ENCODE measurements around the gene DTNA.

DTNA gene

DNA sequence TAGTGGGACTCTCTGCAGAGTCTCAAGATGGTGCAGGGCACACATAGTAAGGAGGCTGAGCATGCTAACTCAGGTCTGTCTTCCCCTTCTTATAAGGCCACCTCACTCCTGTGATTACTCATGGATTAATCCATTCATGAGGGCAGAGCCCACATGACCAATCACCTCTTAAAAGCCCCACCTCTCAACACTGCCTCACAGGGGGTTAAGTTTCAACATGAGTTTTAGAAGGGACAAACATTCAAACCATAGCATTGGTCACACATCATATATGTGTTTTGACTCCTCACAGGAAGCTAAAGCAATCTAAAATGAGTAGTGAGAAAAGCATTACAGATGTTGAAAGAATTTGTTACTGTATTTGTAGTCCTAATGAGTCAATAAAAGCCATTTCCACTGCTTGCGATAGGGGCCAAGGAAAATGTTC is 57.5 kb downstream of the DTNA start:
- FAIRE-seq (no peak), DNase-seq (ENCODE audit: low spot score) (no peak)

DNA sequence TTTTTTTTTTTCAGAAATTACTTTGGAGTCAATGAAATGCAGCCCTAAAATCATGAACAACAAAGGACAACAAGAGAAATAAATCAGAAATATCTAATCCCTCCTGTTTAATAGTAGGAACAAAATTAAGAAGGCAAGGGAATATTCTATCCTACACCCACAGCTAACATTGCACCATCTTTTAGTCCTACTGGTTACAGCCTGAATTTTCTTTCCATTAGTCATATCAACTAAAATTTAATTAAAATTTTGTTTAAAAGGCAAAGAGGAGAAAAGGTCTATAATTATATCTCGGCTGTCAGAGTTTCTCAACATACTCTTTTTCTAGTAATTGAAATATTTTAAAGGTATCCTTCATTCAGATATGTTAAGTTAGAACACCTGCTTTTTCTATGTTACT is 61.9 kb downstream of the DTNA start:
- FAIRE-seq: no peak
- no peak for DNase-seq (ENCODE audit: low spot score)

DNA sequence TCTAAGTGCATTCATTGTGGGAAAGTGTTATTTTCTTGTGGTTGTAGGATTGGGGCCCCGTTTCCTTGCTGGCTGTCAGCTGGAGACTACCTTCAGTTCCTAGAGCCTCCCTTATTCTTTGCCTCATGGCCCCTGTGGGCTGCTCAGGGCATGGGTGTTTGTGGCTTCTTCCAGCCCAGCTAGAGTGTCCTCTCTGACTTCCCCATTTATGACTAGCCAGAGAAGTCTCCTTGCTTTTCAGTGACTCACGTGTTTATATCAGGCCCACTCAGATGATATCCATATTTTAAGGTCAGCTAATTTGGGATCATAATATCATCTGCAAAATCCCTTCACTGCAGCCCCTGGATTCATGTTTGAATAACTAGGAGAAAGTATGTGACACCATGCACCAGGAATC is 62.8 kb downstream of the DTNA start:
- no peak for FAIRE-seq

DNA sequence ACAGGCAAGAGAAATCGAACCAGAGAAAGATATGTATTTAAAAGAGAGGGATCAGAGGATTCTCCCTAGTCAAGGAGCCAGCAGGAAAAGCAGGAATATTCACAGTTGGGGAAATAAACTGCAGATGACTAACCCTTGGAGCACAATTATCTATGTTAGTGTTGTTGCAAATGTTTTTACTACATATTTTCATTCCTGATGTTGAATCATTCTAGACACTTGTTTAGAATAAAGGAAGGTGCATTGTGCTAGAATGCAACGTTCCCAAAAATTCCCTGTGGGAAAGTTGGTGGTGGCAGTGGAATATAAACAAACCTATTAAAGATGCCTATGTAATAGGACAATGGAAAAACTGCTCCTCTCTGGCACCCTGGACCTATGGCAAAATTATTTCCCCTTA is 63.3 kb downstream of the DTNA start:
- DNase-seq (ENCODE audit: low spot score) (no peak), FAIRE-seq (no peak)

More for the DNA sequence above, 62.8 kb downstream of the DTNA start:
- DNase-seq (ENCODE audit: low spot score): no peak

DNA sequence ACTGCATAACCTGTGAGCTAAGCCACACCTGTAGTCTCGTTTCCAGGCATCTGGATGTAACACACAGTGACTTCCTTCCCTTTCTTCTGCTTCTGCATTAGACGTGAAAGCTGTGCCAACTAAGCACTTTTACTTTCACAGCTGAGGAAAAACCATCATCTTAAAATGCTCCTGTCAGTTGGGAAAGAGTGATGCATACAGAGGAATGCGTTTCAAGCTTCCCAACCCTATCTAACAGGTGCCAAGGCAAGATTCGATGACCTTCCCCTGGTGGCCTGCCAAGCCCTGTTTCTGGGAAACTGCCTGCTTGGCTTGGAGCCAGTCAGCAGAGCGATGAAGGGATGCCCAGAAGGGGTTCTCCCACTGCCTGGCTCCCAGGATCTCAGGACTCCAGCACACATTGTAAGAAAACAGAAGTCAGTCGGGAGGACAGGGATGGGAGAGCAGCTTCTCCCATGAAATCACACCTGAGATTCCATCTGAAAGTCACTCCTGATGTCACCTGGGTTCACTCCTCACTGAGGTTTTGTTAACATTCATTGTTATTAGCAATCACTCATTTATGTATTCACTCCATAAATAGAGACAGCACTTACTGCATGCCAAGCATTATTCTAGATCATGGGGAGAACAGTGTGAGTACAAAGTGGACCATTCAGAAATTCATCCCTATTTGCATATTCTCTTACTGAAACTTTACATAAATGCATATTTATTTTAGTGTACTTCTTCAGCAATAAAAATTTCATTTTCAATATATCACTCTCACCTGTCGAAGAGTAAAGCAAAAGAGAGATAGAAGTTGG is 64.1 kb downstream of the DTNA start:
- DNase-seq (ENCODE audit: low spot score): peak; percentile 38
- no peak for FAIRE-seq

DNA sequence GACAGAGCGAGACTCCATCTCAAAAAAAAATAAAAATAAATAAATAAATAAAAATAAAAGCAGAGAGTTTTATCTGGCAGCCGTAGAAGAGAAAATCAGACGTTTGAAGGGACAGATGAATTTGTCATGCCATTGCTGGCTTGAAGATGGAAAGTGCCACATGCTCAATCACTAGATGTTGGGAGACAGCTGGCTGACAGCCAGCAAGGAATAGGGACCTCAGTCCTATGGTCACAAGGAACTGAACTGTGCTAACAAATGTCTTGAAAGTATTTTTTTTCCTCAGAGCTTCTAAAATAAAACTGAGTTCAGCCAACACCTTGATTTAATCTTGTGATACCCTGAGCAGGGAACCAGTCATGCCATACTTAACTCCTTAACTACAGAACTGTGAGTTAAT is 65.4 kb downstream of the DTNA start:
- no peak for FAIRE-seq
- DNase-seq (ENCODE audit: low spot score): no peak

DNA sequence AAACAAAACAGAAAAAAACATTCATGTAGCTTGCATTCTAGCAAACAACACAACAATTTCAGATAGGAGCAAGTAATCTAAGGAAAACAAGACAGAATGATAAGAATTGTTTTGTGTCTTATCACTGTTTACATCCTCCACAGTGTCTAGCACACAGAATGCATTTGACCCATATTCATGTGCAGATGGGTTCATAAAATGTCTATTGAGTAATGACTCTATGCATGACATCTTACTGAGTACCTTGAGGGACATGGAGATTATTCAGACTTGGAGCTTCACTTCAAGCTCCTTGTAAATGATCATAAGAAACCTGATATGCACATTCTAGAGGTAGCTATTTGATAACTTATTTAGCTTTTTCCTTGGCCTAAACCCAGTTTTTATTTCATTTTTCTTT is 69.0 kb downstream of the DTNA start:
- FAIRE-seq (no peak), DNase-seq (ENCODE audit: low spot score) (no peak)

DNA sequence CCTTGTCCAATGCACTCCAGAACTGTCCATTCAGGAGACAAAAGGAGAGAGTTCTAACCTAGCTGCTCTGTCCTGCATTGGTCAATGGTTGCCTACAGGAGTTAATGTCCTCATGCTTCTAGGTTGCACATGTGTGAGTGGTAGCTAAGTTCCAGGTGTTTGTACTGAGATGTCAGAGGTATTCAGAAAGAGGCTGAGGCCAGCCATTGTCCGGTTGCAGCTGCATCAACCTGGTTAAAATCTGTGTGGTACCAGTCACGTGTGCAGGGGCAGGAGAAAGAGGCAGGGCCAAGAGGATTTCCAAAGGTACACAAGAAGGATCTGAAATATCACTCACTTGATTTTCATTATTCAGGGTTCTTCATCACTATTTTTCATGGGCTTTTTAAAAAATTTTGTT is 70.8 kb downstream of the DTNA start:
- FAIRE-seq (no peak), DNase-seq (ENCODE audit: low spot score) (no peak)

DNA sequence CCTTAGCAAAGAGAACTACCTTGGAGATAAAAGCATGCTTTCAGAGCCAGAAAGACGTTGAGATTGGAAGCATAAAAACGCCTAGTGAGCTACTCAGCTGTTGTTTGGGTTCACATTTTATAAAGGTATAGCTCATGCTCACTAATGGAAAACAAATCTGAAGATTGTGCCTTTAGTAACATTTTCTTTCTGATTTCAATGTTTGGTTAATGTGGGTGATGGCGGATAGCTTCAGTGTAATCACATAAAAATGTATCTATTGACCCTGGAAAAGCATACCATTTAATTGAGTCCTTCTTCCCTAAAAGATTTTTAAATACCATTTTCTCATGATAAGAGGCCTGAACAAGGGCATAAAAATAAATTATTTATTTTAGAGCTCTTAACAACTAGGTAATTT is 73.4 kb downstream of the DTNA start:
- no peak for DNase-seq (ENCODE audit: low spot score)
- FAIRE-seq: no peak

DNA sequence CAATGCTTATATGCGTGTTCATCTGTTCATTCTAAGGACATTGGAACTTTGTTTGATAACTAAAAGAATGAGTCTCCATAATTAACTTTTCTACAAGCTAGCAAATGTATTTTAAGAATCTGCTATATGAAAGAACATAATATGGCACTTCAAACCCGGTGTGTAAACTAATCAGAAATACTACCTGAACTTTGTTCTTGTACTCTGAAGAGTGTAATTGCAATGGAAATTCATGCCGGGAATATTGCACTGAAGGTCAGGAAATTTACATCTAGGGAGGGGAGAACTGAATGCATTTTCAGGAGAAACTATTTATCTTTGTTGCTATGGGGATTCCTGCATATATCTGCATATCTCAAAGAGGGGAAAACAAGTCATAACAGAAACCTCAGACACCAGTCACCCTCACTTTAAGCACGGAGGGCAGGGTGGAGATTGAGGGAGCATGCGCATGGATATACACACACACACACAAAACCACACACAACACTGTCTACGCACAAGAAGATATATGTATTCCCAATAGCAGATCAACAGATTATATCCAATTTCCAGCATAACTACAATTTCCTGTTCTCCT is 76.2 kb downstream of the DTNA start:
- FAIRE-seq (no peak), DNase-seq (ENCODE audit: low spot score) (no peak)

DNA sequence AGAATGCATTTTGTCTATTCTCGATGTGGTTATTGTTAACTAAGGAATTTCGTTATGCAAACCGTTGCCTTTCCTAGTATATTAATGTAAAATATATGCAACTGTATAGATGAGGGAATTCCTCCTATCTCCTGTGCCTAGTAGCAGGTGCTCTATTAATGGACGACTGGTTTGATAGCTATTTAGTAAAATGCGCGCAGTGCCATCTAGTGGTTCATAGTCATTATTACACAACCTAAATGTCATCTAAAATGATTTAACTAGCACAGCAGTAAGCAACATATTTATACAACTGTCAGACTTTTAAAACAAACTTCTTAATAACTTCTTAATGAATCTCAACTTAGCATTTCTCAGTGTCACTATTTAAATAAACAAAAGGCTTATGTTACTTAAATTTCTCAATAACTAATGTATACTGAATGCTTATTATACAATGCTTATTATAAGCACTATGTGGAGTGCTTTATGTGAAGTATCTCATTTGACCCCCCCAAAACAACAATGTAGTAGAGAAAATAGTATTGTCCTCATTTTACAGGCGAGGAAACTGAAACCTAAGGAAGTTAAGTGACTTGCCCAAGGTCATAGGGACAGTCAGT is 77.9 kb downstream of the DTNA start:
- FAIRE-seq: no peak
- DNase-seq (ENCODE audit: low spot score): peak; percentile 23

DNA sequence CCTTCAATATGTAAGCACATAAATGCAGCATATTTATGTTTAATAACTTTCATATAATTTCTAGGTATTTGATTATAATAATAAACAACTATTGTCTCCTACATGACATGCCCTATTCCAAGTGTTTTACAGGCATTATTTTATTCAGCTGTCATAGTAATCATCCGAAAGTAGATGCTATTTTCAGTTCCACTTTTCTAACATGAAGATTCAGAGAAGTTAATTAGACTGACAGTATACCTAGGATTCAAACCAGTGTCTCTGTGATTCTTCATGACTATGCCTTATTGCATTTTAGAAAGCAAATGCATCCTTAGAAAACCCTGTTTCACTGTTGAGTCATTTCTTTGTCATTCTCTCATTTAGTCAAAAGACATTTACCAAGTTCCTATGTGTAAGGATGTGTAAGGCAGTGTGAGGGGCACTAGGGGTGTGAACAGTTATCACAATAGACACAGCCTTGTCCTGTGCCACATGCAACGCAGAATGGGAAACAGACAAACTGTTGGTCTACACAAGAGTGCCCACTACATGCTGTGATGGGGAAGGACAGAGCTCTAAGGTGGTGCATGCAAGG is 79.8 kb downstream of the DTNA start:
- DNase-seq (ENCODE audit: low spot score): no peak
- no peak for FAIRE-seq

DNA sequence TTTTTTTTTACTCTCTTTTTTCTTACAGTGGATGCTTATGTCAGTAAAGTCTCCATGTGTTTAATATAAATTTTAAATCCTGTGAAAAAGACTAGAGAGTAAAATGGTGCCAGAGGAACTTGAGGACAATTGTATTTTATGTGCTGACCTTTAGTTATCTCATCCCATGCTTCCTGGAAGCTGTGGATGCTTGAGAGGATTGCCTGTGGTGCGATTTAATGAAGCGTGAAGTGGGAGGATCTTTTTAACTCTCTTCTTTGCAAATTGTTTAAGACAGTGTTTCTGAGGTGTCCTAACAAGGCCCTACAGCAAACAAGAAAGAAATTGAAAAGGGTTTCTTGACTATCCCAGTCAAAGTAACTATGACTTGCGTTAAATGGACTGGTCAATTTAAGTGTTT is 84.2 kb downstream of the DTNA start:
- no peak for FAIRE-seq
- DNase-seq (ENCODE audit: low spot score): no peak

DNA sequence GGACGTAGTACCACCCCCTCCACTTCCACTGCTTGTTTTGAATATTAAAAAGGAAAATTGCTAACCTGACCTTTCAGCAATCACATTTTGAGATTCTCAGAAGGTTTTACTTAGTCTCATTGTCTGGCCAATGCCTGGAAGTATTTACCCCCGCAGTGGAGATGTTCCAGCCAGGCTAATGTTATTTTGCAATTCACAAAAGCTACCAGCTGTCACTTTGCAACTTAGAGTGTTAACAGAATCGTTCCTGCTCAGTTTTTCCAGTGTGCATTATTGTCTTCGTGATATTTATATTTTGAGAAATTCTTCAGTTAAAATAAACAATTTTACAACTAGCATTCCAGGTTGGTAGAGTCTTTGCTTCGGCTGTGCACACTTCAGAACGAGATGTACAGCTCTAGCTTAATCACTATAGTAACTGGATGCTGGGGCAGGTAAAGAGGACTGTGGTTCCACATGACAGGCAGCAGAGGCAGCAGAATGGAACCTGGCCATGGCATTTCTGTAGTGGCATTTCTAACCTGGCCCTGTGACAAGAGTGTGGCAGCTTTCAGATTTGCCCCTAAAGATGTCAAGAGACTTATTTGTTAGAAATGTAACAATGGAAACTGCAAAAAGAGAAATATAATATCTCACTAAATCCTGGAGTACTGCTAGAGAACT is 85.1 kb downstream of the DTNA start:
- FAIRE-seq: no peak
- DNase-seq (ENCODE audit: low spot score): no peak

DNA sequence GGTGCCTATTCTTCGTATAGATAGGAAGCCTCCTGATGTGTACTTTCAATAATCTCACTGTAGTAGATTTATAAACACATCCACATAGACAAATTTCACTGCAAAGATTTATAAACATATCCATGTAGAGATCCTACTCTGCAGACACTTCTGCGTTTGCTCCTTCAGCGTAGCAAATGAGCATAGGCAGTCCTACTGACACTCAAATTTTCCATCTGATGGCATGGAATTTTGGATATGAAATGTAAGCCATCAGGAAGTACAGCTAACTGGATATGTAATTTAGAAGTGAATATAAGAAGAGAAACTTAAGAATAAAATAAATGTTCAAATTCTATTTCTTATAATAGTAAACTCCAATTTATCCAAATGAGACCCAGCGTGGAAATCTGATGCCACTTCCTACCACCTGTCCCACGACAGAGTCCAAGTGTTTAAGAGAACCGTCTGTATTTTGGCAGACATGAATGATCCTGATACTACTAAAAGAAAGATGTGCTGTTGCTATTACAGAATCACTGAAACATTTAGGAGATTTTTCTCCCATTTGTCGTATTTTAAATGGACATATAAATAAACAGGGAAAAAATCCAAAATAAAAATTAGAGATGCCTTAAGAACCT is 86.0 kb downstream of the DTNA start:
- no peak for FAIRE-seq
- DNase-seq (ENCODE audit: low spot score): no peak

DNA sequence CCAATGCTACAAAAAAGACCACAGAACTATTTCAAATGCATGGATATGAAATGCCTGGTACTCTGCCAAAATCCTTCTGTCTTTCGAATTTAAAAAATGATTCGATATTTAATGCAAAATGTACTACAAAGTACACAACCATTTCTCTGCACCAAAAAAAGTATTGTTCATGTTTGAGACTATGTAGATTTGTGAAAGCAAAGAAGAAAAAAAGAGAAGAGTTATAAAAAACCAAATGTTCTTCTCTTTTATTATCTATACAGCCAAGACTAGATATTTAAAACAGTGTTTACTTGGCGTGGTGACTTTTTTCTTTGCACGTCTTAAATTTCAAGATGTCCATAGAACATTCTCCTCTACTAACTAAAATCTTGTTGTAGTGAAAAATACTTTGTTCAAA is 89.2 kb downstream of the DTNA start:
- FAIRE-seq (no peak), DNase-seq (ENCODE audit: low spot score) (no peak)

DNA sequence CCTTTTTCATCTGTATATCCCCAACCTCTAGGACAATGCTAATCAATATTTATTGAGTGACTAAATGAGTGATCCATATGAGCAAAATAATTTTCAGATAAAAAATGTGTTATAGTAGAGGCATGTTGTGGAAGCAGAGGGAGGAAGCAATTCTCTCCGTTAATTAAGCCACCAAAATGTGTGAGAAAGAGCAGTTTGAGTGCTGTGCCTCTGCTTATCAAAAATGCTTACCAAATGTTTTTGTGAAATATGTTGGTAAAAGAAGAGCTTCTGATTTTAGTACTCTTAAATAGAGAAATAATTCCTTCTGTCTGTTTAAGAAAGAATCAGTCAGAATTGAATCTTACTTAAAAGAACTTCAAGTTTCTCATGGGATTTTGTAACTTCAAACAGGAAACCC is 90.3 kb downstream of the DTNA start:
- FAIRE-seq (no peak), DNase-seq (ENCODE audit: low spot score) (no peak)

DNA sequence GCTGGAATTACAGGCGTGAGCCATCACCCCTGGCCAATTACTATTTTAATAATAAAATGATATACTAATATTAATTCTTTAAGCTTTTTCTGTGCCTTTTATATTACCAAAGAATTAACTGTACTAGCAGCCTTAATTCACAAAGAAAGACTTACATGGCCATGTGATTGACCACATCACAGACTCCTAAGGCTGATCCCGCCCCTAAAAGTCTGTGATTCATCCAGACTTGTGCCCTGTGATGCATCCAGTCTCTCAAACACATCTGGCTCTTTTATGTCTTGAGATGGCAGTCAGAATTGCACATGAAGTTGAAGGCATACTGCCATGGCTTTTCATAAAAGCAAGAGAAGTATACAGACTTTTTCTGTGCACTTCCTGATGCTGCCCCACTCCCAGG is 91.7 kb downstream of the DTNA start:
- FAIRE-seq (no peak), DNase-seq (ENCODE audit: low spot score) (peak; percentile 9)

DNA sequence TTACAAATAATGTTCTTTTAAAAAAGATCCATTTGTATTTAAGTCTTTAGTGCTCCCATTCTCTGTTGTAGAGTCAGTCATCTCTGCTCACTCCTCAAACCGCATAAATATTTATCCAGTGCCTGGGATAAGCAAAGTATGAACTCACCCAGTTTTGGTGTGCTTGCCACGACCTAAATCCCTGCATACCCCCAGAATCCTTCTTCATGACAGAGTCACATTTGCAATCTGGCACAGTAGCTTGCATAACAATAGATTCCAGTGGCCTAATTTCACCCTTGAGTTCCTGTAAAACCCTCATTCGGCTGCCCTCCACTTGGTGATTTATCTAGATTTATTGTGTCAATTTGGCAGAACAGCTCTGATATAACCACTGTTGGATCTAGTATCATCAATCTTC is 92.9 kb downstream of the DTNA start:
- FAIRE-seq (no peak), DNase-seq (ENCODE audit: low spot score) (no peak)

DNA sequence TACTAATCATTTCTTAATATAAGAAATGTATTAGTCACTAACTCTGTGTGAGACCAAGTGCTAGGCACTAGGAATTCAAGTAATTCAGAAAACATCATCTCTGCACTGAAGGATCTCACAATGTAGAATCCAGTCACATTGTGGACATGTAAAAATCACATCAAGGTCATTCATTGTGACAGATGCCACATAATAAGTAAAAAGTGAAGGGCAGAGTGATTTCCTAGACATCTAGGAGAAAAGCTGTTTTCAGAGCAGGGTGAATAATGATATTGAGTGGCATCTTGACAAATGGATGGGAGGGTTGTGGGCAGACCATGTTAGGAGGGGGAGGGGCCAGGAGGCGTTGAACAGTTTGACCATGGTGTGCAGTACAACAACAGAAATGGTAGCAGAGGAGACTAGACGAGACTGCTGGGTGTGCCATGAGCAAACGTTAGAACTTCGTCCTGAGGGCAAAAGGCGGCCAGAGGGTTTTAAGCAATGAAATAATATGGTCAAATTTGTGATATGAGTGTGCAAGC is 93.8 kb downstream of the DTNA start:
- no peak for FAIRE-seq
- no peak for DNase-seq (ENCODE audit: low spot score)

DNA sequence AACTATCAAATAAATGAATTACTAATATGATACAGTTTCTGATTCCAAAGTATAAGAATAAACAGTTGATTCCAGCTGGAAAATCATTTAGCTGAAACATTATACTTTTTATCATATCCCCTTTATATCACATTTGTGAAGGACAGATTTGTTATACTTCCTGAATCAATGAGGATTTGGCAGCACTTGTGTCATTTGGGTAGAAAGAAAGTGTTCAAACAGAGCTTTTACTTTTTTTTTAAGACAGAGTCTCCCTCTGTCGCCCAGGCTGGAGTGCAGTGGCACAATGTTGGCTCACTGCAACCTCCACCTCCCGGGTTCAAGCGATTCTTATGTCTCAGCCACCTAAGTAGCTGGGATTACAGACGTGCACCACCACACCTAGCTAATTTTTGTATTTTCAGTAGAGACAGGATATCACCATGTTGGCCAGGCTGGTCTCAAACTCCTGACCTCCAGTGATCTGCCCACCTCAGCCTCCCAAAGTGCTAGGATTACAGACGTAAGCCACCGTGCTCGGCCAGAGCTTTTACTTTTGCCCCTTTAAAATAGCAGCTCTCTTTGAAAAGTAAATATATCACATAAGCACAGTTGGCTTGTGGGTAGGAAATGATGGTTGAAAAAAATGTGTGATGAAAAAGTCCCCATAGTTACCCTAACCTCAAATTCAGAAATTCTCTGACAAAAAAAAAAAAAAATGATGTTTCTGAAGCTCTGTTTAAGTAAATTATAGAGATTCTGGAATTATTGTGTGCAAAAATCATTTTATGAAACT is 95.2 kb downstream of the DTNA start:
- FAIRE-seq (no peak), DNase-seq (ENCODE audit: low spot score) (no peak)
